SK-N-SH treated with all-trans-retinoic acid at 6 μM for 48 hours (cell line): ENCODE results near the gene EVX2.

ENCODE experiments used
- CREB5 ChIP-seq: fragments of 250-450 bp; sonication (Bioruptor Pico); IDR thresholded peaks from 2 replicates; pipeline ENCODE4 v1.5.1; 2020; ENCODE audit warnings: low read depth, mild to moderate bottlenecking, moderate library complexity
- ESRRG ChIP-seq: fragments of 250-450 bp; sonication (Bioruptor Pico); IDR thresholded peaks from 2 replicates; pipeline ENCODE4 v1.6.1; 2021; ENCODE audit warnings: mild to moderate bottlenecking
- ISL1 ChIP-seq: fragments of 250-450 bp; sonication (Bioruptor Pico); IDR thresholded peaks from 2 replicates; pipeline ENCODE4 v2.1.2; 2022; ENCODE audit warnings: mild to moderate bottlenecking, moderate library complexity
- OSR1 ChIP-seq: fragments of 250-450 bp; sonication (Bioruptor Pico); IDR thresholded peaks from 2 replicates; pipeline ENCODE4 v1.8.0; 2022; ENCODE audit warnings: moderate library complexity, mild to moderate bottlenecking, inconsistent platforms
- PATZ1 ChIP-seq: fragments of 250-450 bp; sonication (Bioruptor Pico); IDR thresholded peaks from 2 replicates; pipeline ENCODE4 v1.8.0; 2020; ENCODE audit warnings: mild to moderate bottlenecking, moderate library complexity, borderline replicate concordance
- PPARA ChIP-seq: fragments of 250-450 bp; sonication (Bioruptor Pico); IDR thresholded peaks from 2 replicates; pipeline ENCODE4 v1.5.0; 2020; ENCODE audit warnings: mild to moderate bottlenecking, borderline replicate concordance
- RARB ChIP-seq: fragments of 250-450 bp; sonication (Bioruptor Pico); IDR thresholded peaks from 2 replicates; pipeline ENCODE4 v1.8.0; 2021; ENCODE audit warnings: mild to moderate bottlenecking, moderate library complexity
- TCF4 ChIP-seq: fragments of 250-450 bp; sonication (Bioruptor Pico); IDR thresholded peaks from 2 replicates; pipeline ENCODE4 v1.8.0; 2021; ENCODE audit warnings: mild to moderate bottlenecking, moderate library complexity, borderline replicate concordance
- TOX ChIP-seq: fragments of 250-450 bp; sonication (Bioruptor Pico); IDR thresholded peaks from 2 replicates; pipeline ENCODE4 v1.8.0; 2021; ENCODE audit warnings: mild to moderate bottlenecking, moderate library complexity, borderline replicate concordance
- ZFP3 ChIP-seq: fragments of 250-450 bp; sonication (Bioruptor Pico); IDR thresholded peaks from 2 replicates; pipeline ENCODE4 v1.5.0; 2020; ENCODE audit warnings: mild to moderate bottlenecking, moderate library complexity
- ZNF70 ChIP-seq: fragments of 450-650 bp; formaldehyde crosslinking; IDR thresholded peaks from 2 replicates; pipeline ENCODE4 v1.5.0; 2020; ENCODE audit warnings: mild to moderate bottlenecking, moderate library complexity
- TF ChIP-seq, protein P1 (sequence below): fragments of 250-450 bp; sonication (Bioruptor Pico); IDR thresholded peaks from 2 replicates; pipeline ENCODE4 v1.8.0; 2021; ENCODE audit warnings: low read depth, mild to moderate bottlenecking, moderate library complexity, borderline replicate concordance

DNA sequence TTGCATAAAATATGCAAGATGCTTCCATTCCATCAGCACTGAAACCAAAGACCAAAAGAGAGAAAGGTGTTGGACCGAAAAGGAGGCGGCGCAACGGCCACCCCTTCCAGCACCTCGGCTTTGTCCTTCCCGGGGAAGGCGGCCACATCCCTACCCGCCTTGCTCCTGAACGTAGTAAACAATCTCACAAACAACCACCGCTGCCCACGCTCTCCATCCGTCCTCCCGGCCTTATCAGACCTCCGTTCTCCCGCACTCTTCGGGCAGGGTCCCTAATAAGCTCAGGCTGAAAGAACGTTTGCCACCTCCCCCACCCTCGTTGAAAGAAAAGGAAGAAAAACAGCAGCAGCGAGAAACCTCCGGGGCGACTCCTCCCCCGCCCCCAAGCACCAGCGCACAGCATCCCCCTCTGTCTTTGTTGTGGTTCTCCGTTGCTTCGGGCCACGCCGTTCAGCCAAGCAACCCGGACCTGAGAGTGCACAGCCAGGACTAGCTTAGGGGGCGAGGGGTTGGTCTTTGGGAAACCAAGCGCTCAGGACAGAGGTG, 4.4 kb downstream of the EVX2 start:
- TF ChIP-seq, protein P1, sequence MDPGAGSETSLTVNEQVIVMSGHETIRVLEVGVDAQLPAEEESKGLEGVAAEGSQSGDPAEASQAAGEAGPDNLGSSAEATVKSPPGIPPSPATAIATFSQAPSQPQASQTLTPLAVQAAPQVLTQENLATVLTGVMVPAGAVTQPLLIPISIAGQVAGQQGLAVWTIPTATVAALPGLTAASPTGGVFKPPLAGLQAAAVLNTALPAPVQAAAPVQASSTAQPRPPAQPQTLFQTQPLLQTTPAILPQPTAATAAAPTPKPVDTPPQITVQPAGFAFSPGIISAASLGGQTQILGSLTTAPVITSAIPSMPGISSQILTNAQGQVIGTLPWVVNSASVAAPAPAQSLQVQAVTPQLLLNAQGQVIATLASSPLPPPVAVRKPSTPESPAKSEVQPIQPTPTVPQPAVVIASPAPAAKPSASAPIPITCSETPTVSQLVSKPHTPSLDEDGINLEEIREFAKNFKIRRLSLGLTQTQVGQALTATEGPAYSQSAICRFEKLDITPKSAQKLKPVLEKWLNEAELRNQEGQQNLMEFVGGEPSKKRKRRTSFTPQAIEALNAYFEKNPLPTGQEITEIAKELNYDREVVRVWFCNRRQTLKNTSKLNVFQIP (CRISPR knock-in tag), result no peak
- TF ChIP-seq ESRRG (CRISPR knock-in tag), result no peak
- TF ChIP-seq ISL1 (CRISPR knock-in tag), result no peak
- no peak for TF ChIP-seq ZNF70 (CRISPR knock-in tag)
- TF ChIP-seq TOX, result no peak
- no peak for TF ChIP-seq PATZ1 (CRISPR knock-in tag)
- TF ChIP-seq RARB (CRISPR knock-in tag), result no peak
- TF ChIP-seq TCF4, result no peak
- TF ChIP-seq ZFP3 (CRISPR knock-in tag), result no peak
- no peak for TF ChIP-seq PPARA
- TF ChIP-seq OSR1 (CRISPR knock-in tag), result no peak
- no peak for TF ChIP-seq CREB5 (CRISPR knock-in tag)
